SU-DHL-6 (cell line): Measurements from ENCODE around the gene ITPR2.

Experiments used
- H2AFZ ChIP-seq: fragments of 200-600 bp; sonication (generic); 2 replicates; pipeline ENCODE4 v1.6.1; 2014; ENCODE audit warnings: low read depth, mild to moderate bottlenecking, moderate library complexity, mixed read lengths, antibody characterized with exemption, low read length; ENCODE audit not compliant: severe bottlenecking
- H3F3A ChIP-seq: fragments of 200-600 bp; shearing (Covaris generic); 2 replicates; pipeline ENCODE4 v1.6.0; 2016; ENCODE audit warnings: antibody characterized with exemption, mild to moderate bottlenecking; ENCODE audit not compliant: insufficient read depth
- H3K27ac ChIP-seq: fragments of 200-600 bp; sonication (generic); 2 replicates; pipeline ENCODE4 v1.5.1; 2016; ENCODE audit warnings: low read depth, mild to moderate bottlenecking, low read length, moderate library complexity, mixed read lengths
- H3K27me3 ChIP-seq: fragments of 200-600 bp; sonication (generic), shearing (Covaris generic); 2 replicates; pipeline ENCODE4 v1.6.0; 2014; ENCODE audit warnings: mild to moderate bottlenecking, low read length
- H3K36me3 ChIP-seq: fragments of 200-600 bp; sonication (generic); 2 replicates; pipeline ENCODE4 v1.6.1; 2014; ENCODE audit warnings: mild to moderate bottlenecking, low read length, mixed read lengths
- H3K4me2 ChIP-seq: fragments of 300-600, 200-600 bp; shearing (Covaris generic), sonication (generic); 2 replicates; pipeline ENCODE4 v1.6.0; 2014; ENCODE audit warnings: low read length, low read depth, mild to moderate bottlenecking; ENCODE audit not compliant: poor library complexity, severe bottlenecking
- H3K4me3 ChIP-seq: fragments of 200-600 bp; sonication (generic); 2 replicates; pipeline ENCODE4 v1.5.1; 2014; ENCODE audit warnings: antibody characterized with exemption, low read length, mild to moderate bottlenecking, mixed read lengths; ENCODE audit not compliant: insufficient read depth, poor library complexity, severe bottlenecking
- H3K79me2 ChIP-seq: fragments of 200-600 bp; sonication (generic); 2 replicates; pipeline ENCODE4 v1.6.1; 2014; ENCODE audit warnings: mild to moderate bottlenecking, low read length, moderate library complexity; ENCODE audit not compliant: insufficient read depth
- H3K9ac ChIP-seq: fragments of 200-600 bp; sonication (generic); 2 replicates; pipeline ENCODE4 v1.7.0; 2014; ENCODE audit warnings: mild to moderate bottlenecking, low read length
- H3K9me2 ChIP-seq: fragments of 200-600 bp; sonication (generic); replicated peaks from 2 replicates; pipeline ENCODE4 v1.6.1; 2014; ENCODE audit warnings: low read length; ENCODE audit not compliant: insufficient read depth
- H3K9me3 ChIP-seq: fragments of 200-600 bp; sonication (generic); 2 replicates; pipeline ENCODE4 v1.6.1; 2014; ENCODE audit warnings: low read length, mixed read lengths; ENCODE audit not compliant: insufficient read depth
- H4K20me1 ChIP-seq: fragments of 200-600 bp; sonication (generic); 2 replicates; pipeline ENCODE4 v1.6.1; 2014; ENCODE audit warnings: low read depth, mild to moderate bottlenecking, antibody characterized with exemption, low read length, moderate library complexity, mixed read lengths
- EZH2phosphoT487 ChIP-seq: fragments of 200-600 bp; sonication (generic), shearing (Covaris generic); conservative IDR thresholded peaks from 2 replicates; pipeline ENCODE4 v1.6.1; 2018; ENCODE audit warnings: mild to moderate bottlenecking, antibody characterized with exemption, low read length, moderate library complexity, mixed read lengths
- TF ChIP-seq, protein P1 (sequence below): fragments of 200-600 bp; sonication (generic); IDR thresholded peaks from one replicate; pipeline ENCODE4 v1.5.1; 2017; ENCODE audit warnings: antibody characterized with exemption, mild to moderate bottlenecking, low read length, moderate library complexity; ENCODE audit not compliant: insufficient read depth, poor library complexity, severe bottlenecking

ITPR2 gene

DNA sequence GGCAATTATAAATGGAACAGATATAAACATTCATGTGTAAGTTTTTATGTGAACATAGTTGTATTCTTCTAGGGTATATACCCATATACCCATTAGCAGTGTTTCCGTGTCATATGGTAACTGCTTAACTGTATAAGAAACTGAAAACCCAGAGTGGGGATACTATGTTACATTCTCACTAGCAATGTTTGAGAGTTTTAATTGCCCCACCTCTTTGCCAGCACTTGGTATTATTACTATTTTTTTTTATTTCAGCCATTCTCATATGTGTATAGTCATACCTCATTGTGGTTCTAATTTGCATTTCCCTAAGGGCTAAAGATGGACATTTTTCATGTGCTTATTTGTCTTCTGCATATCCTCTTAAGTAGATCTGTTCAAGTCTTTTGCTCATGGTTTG lies 28.7 kb upstream of the ITPR2 start:
- Histone ChIP-seq H3K4me3 (no peak overlapping the region), H3K4me2 (no peak overlapping the region), H3F3A (no peaks in the 10 kb centered on the region), H4K20me1 (no peaks in the 10 kb centered on the region), H3K27me3 (no peaks in the 10 kb centered on the region), H3K9ac (no peak overlapping the region), H3K79me2 (no peaks in the 10 kb centered on the region), H2AFZ (no peak overlapping the region), H3K36me3 (no peaks in the 10 kb centered on the region), H3K9me3 (no peaks in the 10 kb centered on the region), H3K9me2 (no peaks in the 10 kb centered on the region), H3K27ac (no peak overlapping the region)
- TF ChIP-seq, protein P1, sequence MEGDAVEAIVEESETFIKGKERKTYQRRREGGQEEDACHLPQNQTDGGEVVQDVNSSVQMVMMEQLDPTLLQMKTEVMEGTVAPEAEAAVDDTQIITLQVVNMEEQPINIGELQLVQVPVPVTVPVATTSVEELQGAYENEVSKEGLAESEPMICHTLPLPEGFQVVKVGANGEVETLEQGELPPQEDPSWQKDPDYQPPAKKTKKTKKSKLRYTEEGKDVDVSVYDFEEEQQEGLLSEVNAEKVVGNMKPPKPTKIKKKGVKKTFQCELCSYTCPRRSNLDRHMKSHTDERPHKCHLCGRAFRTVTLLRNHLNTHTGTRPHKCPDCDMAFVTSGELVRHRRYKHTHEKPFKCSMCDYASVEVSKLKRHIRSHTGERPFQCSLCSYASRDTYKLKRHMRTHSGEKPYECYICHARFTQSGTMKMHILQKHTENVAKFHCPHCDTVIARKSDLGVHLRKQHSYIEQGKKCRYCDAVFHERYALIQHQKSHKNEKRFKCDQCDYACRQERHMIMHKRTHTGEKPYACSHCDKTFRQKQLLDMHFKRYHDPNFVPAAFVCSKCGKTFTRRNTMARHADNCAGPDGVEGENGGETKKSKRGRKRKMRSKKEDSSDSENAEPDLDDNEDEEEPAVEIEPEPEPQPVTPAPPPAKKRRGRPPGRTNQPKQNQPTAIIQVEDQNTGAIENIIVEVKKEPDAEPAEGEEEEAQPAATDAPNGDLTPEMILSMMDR, result no peak
- TF ChIP-seq EZH2phosphoT487, result no peak

DNA sequence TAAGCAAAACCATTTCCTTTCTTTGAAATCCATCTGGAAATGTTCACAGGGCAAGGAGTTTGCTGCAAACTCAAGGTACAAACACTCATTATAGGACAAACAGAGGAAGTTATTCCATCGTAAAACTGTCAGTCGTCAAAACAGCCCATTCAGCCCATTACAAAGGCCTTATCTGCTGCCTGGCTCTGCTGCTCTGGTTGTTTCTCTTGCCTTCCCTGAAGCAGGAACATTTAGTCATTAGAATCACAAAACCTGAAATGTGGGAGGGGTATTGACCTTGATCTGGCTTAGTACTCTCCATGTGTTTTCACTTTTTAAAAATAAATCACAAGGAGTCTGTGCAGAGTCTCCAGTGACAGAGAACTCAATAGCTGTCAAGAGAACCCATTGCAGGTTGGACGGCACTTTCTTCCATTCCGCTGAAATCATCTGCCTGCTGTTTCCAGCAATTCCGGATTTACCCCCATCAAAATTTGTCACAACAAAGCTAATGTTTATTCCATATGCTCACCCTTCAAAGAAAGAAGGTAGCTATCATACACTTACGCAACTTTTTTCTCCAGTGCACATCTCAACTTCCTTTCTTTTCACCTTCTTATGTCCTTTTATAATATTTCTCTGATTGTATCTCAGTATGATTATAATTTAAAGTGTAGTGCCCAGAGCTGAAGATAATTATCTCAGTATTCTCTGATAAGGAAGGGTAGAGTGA lies 24.6 kb upstream of the ITPR2 start:
- Histone ChIP-seq H3K9me2 (no peaks in the 10 kb centered on the region), H3K4me3 (no peak overlapping the region), H3K4me2 (no peak overlapping the region), H3K36me3 (no peaks in the 10 kb centered on the region), H2AFZ (no peak overlapping the region), H4K20me1 (no peaks in the 10 kb centered on the region), H3K27me3 (no peaks in the 10 kb centered on the region), H3K9ac (no peak overlapping the region), H3F3A (no peaks in the 10 kb centered on the region), H3K27ac (no peak overlapping the region), H3K9me3 (no peaks in the 10 kb centered on the region), H3K79me2 (no peaks in the 10 kb centered on the region)
- no peak for TF ChIP-seq EZH2phosphoT487
- TF ChIP-seq, protein P1, result no peak

- H3K36me3 ChIP-seq, result no peaks in the 10 kb centered on the region
- no peaks in the 10 kb centered on the region for H3K9me3 ChIP-seq
- no peaks in the 10 kb centered on the region for H3K79me2 ChIP-seq
- H4K20me1 ChIP-seq, result no peaks in the 10 kb centered on the region
- H3K27ac ChIP-seq, result no peak overlapping the region
- H3F3A ChIP-seq, result no peaks in the 10 kb centered on the region
- no peak for TF ChIP-seq EZH2phosphoT487
- TF ChIP-seq, protein P1, result no peak
- H3K4me2 ChIP-seq, result no peak overlapping the region
- no peak overlapping the region for H3K4me3 ChIP-seq
- no peak overlapping the region for H3K9ac ChIP-seq
- H2AFZ ChIP-seq, result no peak overlapping the region
- H3K27me3 ChIP-seq, result no peaks in the 10 kb centered on the region
- no peaks in the 10 kb centered on the region for H3K9me2 ChIP-seq
Observed at GRCh38 chr12:26855337-26855736, 22.3 kb upstream of the ITPR2 start.
